ENCODE results near the gene NTM.

NTM gene

DNA sequence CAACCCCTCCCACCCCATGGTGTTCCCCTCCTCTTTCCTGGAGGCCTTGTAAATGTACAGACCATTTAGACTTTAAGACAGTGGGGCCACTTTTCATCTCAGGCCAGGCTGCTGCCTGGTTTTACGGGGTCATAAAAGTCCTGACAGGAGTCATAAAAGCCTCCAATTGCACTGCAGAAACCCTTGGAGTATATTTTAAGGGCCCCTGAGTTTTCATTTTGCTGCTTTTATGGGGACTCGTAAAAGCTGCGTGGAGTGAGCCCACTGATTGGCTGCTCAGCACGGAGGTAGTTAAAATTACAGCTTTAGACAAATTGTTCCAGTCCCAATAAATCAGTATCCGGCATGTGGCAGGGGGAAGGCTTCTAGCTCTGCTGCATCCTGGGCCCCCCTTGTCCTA lies 627.6 kb downstream of the NTM start:
- H3K27ac ChIP-seq, result peak overlapping the region; percentile 47
- TF ChIP-seq, protein P1, sequence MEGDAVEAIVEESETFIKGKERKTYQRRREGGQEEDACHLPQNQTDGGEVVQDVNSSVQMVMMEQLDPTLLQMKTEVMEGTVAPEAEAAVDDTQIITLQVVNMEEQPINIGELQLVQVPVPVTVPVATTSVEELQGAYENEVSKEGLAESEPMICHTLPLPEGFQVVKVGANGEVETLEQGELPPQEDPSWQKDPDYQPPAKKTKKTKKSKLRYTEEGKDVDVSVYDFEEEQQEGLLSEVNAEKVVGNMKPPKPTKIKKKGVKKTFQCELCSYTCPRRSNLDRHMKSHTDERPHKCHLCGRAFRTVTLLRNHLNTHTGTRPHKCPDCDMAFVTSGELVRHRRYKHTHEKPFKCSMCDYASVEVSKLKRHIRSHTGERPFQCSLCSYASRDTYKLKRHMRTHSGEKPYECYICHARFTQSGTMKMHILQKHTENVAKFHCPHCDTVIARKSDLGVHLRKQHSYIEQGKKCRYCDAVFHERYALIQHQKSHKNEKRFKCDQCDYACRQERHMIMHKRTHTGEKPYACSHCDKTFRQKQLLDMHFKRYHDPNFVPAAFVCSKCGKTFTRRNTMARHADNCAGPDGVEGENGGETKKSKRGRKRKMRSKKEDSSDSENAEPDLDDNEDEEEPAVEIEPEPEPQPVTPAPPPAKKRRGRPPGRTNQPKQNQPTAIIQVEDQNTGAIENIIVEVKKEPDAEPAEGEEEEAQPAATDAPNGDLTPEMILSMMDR (conservative IDR thresholded peaks at IDR 0.05), result no peak
- TF ChIP-seq ZFX (IDR thresholded peaks at IDR 0.05), result no peak

DNA sequence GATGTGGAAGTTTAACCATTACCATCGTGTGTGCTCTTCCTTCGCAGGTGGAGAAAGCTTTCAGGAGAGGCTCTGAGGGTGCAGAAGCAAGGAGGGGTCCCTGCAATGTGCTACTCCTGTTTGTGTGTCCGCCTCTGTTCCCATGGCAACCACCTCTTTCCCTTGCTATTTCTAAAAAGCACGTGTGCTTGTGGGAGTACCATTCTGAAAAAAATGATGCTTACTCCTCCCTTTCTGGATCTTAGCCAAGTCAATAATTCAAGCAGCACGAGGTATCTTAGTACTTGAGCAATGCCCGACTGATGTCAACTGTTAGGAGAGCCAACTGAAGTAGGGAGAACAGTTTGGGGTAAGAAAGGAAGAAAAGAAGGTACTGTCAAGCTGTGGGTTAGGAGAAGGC lies 628.7 kb downstream of the NTM start:
- peak overlapping the region; percentile 47; the same call in 1 of the 2 replicates for H3K27ac ChIP-seq
- TF ChIP-seq ZFX (IDR thresholded peaks at IDR 0.05), result no peak
- TF ChIP-seq, protein P1 (conservative IDR thresholded peaks at IDR 0.05), result no peak

DNA sequence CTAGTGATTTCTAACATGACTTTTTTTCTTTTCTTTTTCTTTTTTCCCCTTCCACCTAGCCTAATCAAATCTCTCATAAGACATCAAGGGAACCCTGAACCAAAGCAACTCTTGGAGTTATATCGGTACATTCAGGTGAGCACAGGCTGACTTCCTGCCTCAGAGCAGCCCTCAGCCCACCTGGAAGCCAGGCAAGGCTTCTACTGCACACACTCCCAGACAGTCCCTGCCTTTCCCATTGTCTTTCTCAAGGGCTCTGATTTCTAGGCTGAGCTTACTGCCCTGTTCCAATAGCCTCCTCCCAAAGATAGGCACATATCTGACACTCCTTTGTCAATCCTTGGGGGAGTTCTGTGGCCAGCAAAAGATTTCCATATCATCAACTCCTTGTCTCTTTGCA lies 629.5 kb downstream of the NTM start:
- no peak for TF ChIP-seq ZFX (IDR thresholded peaks at IDR 0.05)
- TF ChIP-seq, protein P1 (conservative IDR thresholded peaks at IDR 0.05), result no peak
- no peak overlapping the region for H3K27ac ChIP-seq

DNA sequence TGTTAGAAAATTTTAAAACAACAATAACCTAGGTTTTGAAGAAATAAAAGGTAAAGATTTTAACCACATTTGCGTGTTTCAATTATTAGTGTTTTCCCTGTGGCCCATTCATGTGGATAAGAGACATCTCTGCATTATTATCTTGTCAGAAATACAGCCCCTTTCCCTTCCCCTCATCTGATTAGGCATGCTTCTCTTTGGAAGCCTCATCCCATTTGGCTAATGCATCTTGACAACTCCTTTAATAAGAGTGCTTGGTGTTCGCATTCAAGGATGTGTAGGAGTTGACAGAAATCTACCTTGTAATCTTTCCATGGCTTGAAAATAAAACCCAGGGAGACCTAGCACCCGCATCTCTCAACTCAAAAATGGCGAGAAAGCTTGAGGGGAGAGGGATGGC lies 635.5 kb downstream of the NTM start:
- TF ChIP-seq ZFX (IDR thresholded peaks at IDR 0.05), result no peak
- TF ChIP-seq, protein P1 (conservative IDR thresholded peaks at IDR 0.05), result no peak
- H3K27ac ChIP-seq, result no peak overlapping the region

DNA sequence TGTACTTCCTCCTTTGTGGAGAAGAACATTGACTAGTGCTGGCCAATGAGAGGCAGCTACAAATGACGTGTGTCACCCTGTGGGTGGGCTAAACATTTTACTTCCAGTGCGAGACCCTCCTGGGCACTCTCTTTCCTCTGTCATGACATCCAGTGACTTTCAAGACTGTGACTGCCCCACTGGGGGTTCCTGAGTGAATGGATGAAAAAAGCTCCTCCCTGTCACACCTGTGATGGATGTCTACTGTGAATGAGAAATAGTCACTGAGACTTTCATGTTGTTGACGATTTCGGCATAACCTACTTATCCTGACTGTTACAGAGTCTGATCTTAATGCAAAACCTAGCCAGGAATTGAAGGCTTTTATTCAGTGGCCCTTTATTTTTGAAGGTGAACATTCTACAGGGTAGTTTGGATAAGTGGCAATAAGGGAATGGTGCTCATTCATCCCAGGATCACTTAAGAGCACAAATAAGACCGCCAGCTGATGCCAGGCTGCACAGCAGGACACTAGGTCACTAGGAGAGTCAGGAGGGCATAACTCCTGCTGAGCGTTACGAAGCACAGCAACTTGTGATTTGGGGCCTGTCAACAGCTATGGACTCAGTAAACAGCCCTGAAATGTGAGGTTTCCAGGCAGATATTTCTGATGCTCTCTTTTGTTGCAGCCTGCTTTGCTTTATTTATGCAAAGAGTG lies 636.6 kb downstream of the NTM start:
- no peak overlapping the region for H3K27ac ChIP-seq
- no peak for TF ChIP-seq ZFX (IDR thresholded peaks at IDR 0.05)
- TF ChIP-seq, protein P1 (conservative IDR thresholded peaks at IDR 0.05), result no peak

DNA sequence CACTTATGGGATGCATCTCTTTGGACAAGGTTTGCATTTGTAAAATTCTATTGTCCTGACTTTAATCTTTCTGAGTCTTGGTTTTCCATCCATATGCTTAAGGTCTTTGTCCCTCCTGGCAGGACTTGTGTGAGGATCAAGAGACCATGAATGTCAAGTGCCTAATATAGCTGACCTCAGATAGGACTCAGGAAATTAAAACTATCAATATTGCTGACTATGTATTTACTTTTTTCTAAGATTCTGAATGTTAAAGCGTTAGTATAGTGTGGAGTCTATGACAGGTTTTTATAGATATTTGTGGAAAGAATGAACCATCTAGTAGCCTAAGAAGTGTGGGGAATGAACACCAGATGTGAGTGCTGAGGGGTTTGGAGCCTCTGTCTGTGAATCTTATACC lies 637.8 kb downstream of the NTM start:
- TF ChIP-seq ZFX (IDR thresholded peaks at IDR 0.05), result no peak
- TF ChIP-seq, protein P1 (conservative IDR thresholded peaks at IDR 0.05), result no peak
- H3K27ac ChIP-seq, result no peak overlapping the region

DNA sequence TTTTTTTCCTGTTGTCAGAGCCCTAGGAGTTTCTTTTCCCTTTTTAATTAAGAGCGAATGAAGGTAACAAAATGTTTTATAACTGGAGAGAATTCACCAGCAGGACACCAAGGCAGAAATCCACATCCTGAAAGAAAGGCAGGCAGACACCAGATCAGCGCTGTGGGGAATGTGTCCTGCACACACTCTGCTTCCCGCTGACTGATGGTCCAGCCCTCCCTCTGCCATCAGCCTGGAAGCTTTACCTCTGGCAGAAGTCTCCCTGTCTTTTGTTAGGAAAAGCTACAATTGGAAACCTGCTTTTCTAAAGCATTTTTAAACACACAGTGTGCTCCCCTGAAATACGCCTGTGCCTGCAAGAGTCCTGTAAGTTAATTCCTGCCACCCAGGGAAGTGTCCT lies 638.5 kb downstream of the NTM start:
- H3K27ac ChIP-seq, result no peak overlapping the region
- TF ChIP-seq, protein P1 (conservative IDR thresholded peaks at IDR 0.05), result no peak
- TF ChIP-seq ZFX (IDR thresholded peaks at IDR 0.05), result no peak

Measured in C4-2B (cell line).